ENCODE data around the gene NLRC5. TPM values are rescaled to one million over a fixed set of nuclear protein-coding genes. Genes with fewer than 3 reads are reported as not detected.
"Not testable (repeated sequence)": the region's sequence is repeated elsewhere in the genome, so short reads cannot be mapped to it uniquely, and the experiment has no call there.

Gene NLRC5
- total RNA-seq, 1 donor from 2014 or later: 4.5 TPM

DNA sequence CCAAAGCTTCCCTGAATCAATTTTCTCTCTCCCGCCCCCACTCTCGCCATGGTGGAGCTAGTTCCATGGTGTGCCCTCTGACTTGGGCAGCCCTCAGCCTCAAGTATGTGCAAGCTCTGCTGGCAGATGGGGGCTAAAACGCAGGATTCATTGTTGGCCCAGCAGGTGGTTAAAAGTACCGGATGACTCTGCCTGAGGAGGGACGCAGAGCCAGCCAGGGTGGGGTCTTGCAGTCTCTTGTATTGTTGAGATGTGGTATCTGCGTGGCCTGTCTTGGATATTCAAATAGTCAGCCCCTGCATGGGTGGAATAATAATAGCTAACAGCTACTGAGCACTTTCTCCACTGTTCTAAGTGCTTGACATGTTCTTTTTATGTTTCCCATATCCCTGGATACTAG lies 66.3 kb downstream of the NLRC5 start:
- DNase-seq (ENCODE audit: low read depth): no peak
- H3K4me3 ChIP-seq (ENCODE audit: low read depth, low read length): no peak overlapping the region
- TF ChIP-seq, protein P1, sequence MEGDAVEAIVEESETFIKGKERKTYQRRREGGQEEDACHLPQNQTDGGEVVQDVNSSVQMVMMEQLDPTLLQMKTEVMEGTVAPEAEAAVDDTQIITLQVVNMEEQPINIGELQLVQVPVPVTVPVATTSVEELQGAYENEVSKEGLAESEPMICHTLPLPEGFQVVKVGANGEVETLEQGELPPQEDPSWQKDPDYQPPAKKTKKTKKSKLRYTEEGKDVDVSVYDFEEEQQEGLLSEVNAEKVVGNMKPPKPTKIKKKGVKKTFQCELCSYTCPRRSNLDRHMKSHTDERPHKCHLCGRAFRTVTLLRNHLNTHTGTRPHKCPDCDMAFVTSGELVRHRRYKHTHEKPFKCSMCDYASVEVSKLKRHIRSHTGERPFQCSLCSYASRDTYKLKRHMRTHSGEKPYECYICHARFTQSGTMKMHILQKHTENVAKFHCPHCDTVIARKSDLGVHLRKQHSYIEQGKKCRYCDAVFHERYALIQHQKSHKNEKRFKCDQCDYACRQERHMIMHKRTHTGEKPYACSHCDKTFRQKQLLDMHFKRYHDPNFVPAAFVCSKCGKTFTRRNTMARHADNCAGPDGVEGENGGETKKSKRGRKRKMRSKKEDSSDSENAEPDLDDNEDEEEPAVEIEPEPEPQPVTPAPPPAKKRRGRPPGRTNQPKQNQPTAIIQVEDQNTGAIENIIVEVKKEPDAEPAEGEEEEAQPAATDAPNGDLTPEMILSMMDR (conservative IDR thresholded peaks at IDR 0.05; ENCODE audit: low read depth, low read length): no peak

DNA sequence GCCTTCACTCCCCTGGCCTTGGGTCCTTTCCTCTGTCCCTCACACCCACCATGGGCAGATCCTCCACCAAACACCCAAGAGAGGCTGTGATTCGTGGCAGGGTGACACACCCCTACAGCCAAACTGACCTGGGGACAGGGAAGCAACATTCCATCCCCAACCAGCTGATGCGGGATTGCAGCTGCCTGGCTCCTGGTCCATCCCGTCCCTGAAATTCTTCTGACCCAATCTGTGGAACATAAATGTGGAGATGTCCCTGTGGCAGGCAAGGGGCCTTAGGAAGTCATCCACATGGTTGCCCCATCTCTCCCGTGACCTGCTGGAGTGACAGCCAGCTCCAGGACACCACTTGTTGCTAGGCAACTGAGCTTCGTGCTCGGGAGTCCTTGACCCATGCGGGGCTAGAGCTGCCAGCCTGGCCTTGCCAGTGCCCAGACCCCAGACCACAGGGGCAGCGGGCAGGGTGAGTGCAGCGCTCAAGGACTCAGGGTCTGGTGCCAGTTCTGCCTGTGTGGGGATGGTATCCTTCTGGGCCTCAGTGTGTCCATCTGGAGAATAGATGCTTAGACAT lies 69.0 kb downstream of the NLRC5 start:
- TF ChIP-seq, protein P1 (conservative IDR thresholded peaks at IDR 0.05; ENCODE audit: low read depth, low read length): no peak
- H3K4me3 ChIP-seq (ENCODE audit: low read depth, low read length): no peak overlapping the region
- no peak for DNase-seq (ENCODE audit: low read depth)

DNA sequence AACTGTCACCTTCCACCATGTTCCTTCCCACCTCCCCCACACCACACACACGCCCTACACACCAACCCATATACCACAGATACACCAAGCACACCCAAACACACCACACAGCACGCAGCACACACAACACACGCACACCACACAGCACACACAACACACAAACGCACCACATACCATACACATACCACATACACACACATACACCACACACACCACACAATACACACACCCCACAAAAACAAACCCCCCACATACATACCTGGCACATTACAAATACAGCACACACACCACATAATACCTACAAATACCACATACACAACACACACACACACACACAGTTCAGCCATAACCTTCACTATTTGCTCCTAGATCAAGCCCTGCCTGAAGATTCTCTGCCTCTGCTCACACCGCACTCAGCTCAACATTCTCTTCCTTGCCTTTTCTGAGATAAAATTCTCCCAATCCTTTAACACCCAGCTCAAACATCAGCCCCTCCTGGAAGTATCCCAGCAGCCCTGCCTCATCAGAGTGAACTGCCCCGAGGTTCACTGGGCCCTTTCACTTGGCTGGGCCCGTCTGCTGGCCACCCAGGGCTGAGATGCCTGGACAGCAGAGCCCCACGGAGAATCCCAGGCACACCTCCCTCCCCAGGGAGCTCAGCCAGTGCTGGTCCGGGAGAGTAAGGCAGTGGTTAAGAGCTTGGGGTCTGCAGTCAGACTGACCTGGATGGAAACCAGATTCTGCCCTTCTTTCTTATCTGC lies 71.1 kb downstream of the NLRC5 start:
- DNase-seq (ENCODE audit: low read depth): no peak
- TF ChIP-seq, protein P1 (conservative IDR thresholded peaks at IDR 0.05; ENCODE audit: low read depth, low read length): no peak
- no peak overlapping the region for H3K4me3 ChIP-seq (ENCODE audit: low read depth, low read length)

- TF ChIP-seq, protein P1 (conservative IDR thresholded peaks at IDR 0.05; ENCODE audit: low read depth, low read length): no peak
- DNase-seq (ENCODE audit: low read depth): no peak
These were observed 71.9 kb downstream of the NLRC5 start for GRCh38 chr16:57061084-57061905.

GRCh38 chr16:57062329-57062728 lies 73.0 kb downstream of the NLRC5 start:
- TF ChIP-seq, protein P1 (conservative IDR thresholded peaks at IDR 0.05; ENCODE audit: low read depth, low read length): no peak
- no peak overlapping the region for H3K4me3 ChIP-seq (ENCODE audit: low read depth, low read length)
- no peak for DNase-seq (ENCODE audit: low read depth)

More at GRCh38 chr16:57061084-57061905, 71.9 kb downstream of the NLRC5 start:
- H3K4me3 ChIP-seq (ENCODE audit: low read depth, low read length): no peak overlapping the region

DNA sequence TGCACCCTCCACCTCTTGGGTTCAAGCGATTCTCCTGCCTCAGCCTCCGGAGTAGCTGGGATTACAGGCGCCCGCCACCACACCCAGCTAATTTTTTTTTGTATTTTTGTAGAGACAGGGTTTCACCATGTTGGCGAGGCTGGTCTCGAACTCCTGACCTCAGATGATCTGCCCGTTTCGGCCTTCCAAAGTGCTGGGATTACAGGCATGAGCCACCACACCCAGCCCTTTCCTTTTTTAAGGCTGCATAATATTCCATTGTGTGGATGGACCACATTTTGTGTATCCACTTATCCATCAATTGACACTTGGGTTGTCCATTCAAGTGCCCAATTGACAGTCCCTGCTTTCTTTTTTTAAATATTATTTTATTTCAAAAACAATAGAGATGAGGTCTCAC lies 73.8 kb downstream of the NLRC5 start:
- DNase-seq (ENCODE audit: low read depth); H3K4me3 ChIP-seq (ENCODE audit: low read depth, low read length): not testable (repeated sequence)

GRCh38 chr16:57064995-57065394 lies 75.6 kb downstream of the NLRC5 start:
- TF ChIP-seq, protein P1 (conservative IDR thresholded peaks at IDR 0.05; ENCODE audit: low read depth, low read length): no peak
- DNase-seq (ENCODE audit: low read depth): no peak
- no peak overlapping the region for H3K4me3 ChIP-seq (ENCODE audit: low read depth, low read length)
